HG03039 (cell line): ENCODE results near the gene GOLGB1.
"Not testable (repeated sequence)": the region's sequence is repeated elsewhere in the genome, so short reads cannot be mapped to it uniquely, and the experiment has no call there.

Experiments
- ATAC-seq: cut with Tn5 transposase; IDR thresholded peaks from one replicate; pipeline ENCODE4 v1.9.1; 2021; ENCODE audit warnings: mild to moderate bottlenecking, moderate library complexity; ENCODE audit not compliant: unreplicated experiment

Gene GOLGB1

GRCh38 chr3:121743106-121743505, 6.4 kb downstream of the GOLGB1 start:
- ATAC-seq, result not testable (repeated sequence)

GRCh38 chr3:121740896-121741295, 8.6 kb downstream of the GOLGB1 start:
- no peak for ATAC-seq

- no peak for ATAC-seq
Observed at GRCh38 chr3:121739902-121740301, 9.6 kb downstream of the GOLGB1 start.

GRCh38 chr3:121737644-121738043, 11.9 kb downstream of the GOLGB1 start:
- no peak for ATAC-seq

DNA sequence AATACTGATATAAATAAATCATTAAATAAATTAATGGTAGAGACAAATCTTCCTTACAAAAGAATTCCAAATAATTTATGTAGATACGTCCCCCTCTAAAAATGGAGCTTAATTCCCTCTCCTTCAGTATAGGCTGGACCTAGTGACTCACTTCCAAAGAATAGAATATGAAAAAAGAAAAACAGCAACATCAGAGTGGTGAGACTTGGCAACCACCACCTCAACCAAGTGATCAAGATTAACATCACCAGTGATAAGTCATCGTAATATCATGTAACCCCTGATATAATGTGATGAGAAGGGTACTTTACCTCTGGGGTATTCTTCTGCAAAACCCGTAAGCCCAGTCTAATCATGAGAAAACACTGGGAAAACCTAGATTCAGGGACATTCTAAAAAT, 13.4 kb downstream of the GOLGB1 start:
- ATAC-seq, result no peak

DNA sequence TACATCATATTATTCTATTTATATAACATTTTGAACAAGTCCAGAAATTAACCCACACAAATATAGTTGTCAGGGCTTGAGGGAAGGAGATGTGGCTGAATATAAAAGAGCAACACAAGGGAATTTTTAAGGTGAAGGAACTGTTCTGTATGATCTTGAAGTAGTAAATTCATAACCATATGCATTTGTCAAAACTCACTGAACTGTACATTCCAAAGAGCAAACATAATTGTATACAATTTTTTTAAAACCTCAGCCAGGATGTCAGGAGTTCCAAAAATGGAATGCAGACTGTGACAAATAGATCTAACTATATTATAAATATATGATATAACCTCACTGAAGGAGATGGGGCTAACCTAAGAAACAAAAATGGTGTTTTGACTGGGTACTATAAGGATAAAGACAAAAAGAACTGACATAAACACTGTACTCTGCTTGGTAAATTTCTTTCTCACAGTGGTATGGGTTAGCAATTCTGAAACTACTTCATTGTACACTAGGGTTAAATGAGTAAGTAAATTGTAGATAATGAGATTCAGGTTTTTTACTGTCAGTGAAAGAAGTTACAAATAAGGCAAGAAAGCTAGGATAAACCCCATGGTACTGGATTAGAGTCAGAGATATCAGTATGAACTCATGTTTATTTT, 14.4 kb downstream of the GOLGB1 start:
- ATAC-seq, result peak; percentile 94

GRCh38 chr3:121730940-121731687, 18.4 kb downstream of the GOLGB1 start:
- no peak for ATAC-seq

- ATAC-seq, result peak; percentile 80
Observed at GRCh38 chr3:121724130-121724529, 25.4 kb downstream of the GOLGB1 start.

GRCh38 chr3:121723485-121723884, 26.1 kb downstream of the GOLGB1 start:
- no peak for ATAC-seq

DNA sequence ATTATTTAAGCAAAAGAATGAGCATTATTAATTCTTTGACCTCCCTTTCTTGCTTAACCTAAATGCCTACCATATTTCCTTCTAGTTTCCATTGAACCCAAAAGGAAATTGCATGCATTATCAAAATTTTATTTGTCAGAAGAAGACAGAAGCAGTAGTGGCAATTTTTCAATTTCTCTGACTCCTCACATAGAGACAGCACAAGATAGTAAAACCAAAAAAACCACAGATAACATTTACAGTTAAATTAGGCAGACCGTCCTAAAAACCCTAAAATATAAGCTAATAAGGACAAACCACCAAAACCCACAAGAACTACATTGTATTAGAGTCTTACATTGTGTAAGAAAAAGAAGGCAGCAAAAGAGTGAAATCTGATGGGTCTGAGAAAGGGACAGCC, 27.1 kb downstream of the GOLGB1 start:
- ATAC-seq, result no peak

GRCh38 chr3:121720163-121720562, 29.4 kb downstream of the GOLGB1 start:
- ATAC-seq, result no peak

DNA sequence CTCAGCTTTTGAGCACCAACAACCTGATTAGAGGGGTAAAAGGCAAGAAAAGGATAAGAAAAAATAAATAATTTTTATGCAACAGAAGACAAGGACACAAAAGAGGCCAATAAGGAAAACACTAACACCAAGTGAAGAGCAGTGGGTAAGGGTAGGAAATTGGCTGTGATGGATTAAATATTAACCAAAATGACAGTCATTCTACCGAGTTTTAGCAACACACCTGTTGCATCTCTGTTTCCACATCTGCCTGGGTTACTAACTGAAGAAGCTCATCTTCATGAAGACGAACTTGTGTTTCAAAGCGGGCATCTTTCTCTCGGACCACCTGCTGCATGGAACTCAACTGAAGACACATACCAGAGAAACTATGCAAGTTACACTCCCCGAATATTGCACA, 30.1 kb downstream of the GOLGB1 start:
- no peak for ATAC-seq

- no peak for ATAC-seq
Observed at GRCh38 chr3:121718205-121718846, 31.2 kb downstream of the GOLGB1 start.

DNA sequence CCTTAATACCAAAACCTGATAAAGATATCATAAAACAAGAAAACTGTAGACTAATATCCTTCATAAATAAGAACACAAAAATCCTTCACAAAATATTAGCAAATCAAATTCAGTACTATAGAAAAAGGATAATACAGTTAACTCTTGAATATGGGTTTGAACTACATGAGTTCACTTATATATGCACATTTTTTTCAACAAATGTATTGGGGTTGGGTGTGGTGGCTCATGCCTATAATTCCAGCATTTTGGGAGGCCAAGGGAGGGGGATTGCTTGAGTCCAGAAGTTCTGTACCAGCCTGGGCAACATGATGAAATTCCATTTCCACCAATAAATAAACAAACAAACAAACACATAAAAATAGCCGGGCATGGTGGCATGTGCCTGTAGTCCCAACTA, 39.2 kb downstream of the GOLGB1 start:
- no peak for ATAC-seq

DNA sequence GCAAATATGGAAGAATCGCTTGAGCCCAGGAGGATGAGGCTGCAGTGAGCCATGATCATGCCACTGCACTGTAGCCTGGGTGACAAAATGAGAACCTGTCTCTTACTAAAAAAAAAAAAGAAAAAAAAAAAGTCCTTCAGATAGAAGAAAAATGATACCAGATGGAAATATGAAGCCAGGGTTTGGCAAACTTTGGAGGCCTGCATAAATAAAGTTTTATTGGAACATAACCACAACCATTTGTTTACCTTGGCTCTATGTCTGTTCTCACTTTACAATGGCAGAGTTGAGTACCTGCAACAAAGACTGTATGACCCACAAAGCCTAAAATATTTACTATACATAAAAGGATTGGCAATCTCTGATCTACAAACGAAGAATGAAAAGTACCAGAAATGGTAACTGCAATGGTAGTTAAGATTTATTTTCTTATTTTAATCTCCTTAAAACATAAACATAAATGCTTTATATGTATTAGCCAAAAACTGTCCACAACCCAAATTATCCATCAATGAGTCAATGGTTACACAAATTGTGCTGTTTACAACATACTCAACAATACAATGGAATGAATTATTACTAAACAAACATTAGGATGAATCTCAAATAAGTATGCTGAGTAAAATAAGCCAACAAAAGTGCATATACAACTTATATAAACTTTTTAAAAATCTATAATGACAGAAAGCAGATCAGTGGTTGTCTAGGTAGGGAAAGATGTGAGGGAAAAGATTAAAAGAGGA, 41.8 kb downstream of the GOLGB1 start:
- ATAC-seq, result no peak

DNA sequence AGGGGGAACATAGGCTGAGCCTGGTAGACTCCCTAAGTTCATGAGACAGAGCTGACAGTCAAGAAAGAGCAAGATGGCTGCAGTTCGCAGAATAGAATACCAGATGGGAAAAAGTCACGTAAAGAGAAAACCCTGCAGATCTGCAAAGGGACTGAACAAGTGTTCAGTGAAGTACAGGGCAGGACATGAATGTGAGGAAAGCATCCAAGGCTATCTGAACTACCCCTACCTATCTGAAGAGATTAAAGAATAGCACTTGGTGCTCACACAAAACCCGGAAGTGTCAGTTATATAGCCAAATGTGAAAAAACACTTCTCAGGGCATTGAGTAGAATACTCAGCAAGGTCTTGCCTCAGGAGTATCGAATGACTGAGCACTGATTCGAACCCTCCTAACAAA, 44.0 kb downstream of the GOLGB1 start:
- no peak for ATAC-seq

- ATAC-seq, result no peak
Observed at GRCh38 chr3:121703973-121704372, 45.6 kb downstream of the GOLGB1 start.

GRCh38 chr3:121698901-121699300, 50.6 kb downstream of the GOLGB1 start:
- ATAC-seq, result no peak

DNA sequence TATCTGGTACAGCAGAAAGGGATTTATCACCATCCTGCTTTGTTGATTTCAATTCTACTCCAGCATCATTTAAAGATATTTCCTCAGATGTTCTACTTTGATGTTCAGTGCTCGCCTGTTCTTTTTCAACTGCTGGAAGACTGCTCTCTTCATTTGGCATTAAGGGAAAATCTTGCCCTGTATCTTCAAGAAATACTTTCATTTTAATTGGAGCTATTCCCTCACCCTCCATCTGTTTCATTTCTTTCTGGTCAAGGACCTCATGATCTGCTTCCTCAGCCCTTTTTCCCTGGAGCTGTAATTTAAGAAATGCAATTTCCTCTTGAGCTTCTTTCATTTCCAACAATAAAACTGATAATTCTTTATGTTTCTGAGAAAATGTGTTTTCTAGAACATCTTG, 51.1 kb downstream of the GOLGB1 start:
- ATAC-seq, result no peak

DNA sequence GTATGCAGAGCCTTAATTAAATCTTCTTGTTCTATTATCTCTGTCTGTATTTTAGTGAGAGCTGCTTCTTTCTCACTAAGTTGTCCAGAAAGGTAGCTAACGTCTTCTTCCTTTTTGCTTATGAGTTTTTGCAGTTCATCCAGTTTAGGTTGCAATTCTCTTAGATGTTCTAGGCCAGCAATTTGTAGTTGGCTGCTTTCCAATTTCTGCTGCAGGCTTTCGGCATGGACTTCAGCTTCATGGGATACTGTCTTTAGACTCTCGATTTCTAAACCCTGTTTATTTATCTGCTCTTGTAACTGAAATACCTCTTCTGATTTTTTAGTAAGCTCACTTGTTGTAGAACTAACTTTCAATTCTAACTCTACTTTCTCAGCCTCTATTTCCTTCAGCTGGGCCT, 53.4 kb downstream of the GOLGB1 start:
- no peak for ATAC-seq

GRCh38 chr3:121692010-121692699, 57.4 kb downstream of the GOLGB1 start:
- ATAC-seq, result no peak
